Breast epithelium (tissue), 3 donors: ENCODE measurements around the gene CACNA2D1.

Source experiments
- CTCF ChIP-seq, 3 donors: fragments of 450-650 bp; IDR thresholded peaks; one replicate each; pipeline ENCODE4 v1.5.1; 2016 to 2017; ENCODE audit warnings: antibody characterized with exemption in 3 of 3, mild to moderate bottlenecking in 3 of 3, moderate library complexity in 3 of 3
- POLR2A ChIP-seq: fragments of 450-650 bp; IDR thresholded peaks from one replicate; pipeline ENCODE4 v1.6.1; 2016; ENCODE audit warnings: antibody characterized with exemption, mild to moderate bottlenecking, moderate library complexity
- POLR2AphosphoS5 ChIP-seq, 3 donors: sonication (generic); formaldehyde crosslinking; IDR thresholded peaks; one replicate each; pipeline ENCODE4 v1.6.1; 2017; ENCODE audit warnings: antibody characterized with exemption in 3 of 3

GRCh38 chr7:82202965-82203364 lies 240.6 kb downstream of the CACNA2D1 start:
- no peak for TF ChIP-seq CTCF (IDR thresholded peaks at IDR 0.05)
- TF ChIP-seq POLR2AphosphoS5 (IDR thresholded peaks at IDR 0.05): no peak
- no peak for TF ChIP-seq POLR2A
